GM13977 (cell line): ENCODE results near the gene NUDT14.

Experiments
- DNase-seq: peaks from one replicate; pipeline ENCODE4 v3.0.0; 2012; ENCODE audit warnings: low spot score
- CTCF ChIP-seq: IDR thresholded peaks from 2 replicates; pipeline ENCODE4 v1.5.1; 2012; ENCODE audit warnings: mild to moderate bottlenecking, control low read depth; ENCODE audit not compliant: insufficient read depth; ENCODE audit errors: extremely low read depth, missing control alignments
- in situ Hi-C: fragments of 300-500 bp; cut with MboI; formaldehyde crosslinking; loops from one replicate; pipeline ENCODE4 v1.12.0; 2022; ENCODE audit warnings: low sequenced_read_pairs, low pct_unique_long_range_greater_than_20kb, mixed read lengths, inconsistent platforms; ENCODE audit not compliant: unreplicated experiment

The NUDT14 gene

GRCh38 chr14:105223770-105224544 is 42.8 kb upstream of the NUDT14 start:
- no peak for TF ChIP-seq CTCF
- in situ Hi-C loops: no loop called here
- DNase-seq: no peak

GRCh38 chr14:105223260-105223659 is 42.1 kb upstream of the NUDT14 start:
- DNase-seq: no peak
- no peak for TF ChIP-seq CTCF
- in situ Hi-C loops: no loop called here

GRCh38 chr14:105221598-105222178 is 40.6 kb upstream of the NUDT14 start:
- no peak for DNase-seq
- in situ Hi-C loops: no loop called here
- no peak for TF ChIP-seq CTCF

- no peak for TF ChIP-seq CTCF
- DNase-seq: no peak
- in situ Hi-C loops: no loop called here
Measured at GRCh38 chr14:105220699-105221597, 39.8 kb upstream of the NUDT14 start.

- in situ Hi-C loops: no loop called here
- no peak for DNase-seq
- no peak for TF ChIP-seq CTCF
Measured at GRCh38 chr14:105219753-105220152, 38.6 kb upstream of the NUDT14 start.

- DNase-seq: no peak
- TF ChIP-seq CTCF: no peak
- in situ Hi-C loops: no loop called here
Measured at GRCh38 chr14:105219043-105219612, 38.0 kb upstream of the NUDT14 start.
